Trophoblast cell (in vitro differentiated cells and primary cell): ENCODE results near the gene STON2.

Experiments used
- DNase-seq, 2 donors: peaks; one replicate each; pipeline ENCODE4 v3.0.0-alpha.2; 2016
- H2AFZ ChIP-seq: 2 replicates; pipeline ENCODE4 v1.6.1; 2013; ENCODE audit warnings: low read length, moderate library complexity, mild to moderate bottlenecking; ENCODE audit not compliant: insufficient read depth, poor library complexity
- H2AK5ac ChIP-seq: 2 replicates; pipeline ENCODE4 v1.6.1; 2013; ENCODE audit warnings: mild to moderate bottlenecking, low read length
- H2BK120ac ChIP-seq: 2 replicates; pipeline ENCODE4 v1.6.1; 2013; ENCODE audit warnings: low read length, mild to moderate bottlenecking, moderate library complexity; ENCODE audit not compliant: insufficient read depth, poor library complexity
- H2BK12ac ChIP-seq: 2 replicates; pipeline ENCODE4 v1.6.1; 2013; ENCODE audit warnings: mild to moderate bottlenecking, low read length, moderate library complexity
- H2BK5ac ChIP-seq: 2 replicates; pipeline ENCODE4 v1.6.1; 2013; ENCODE audit warnings: low read length, low read depth, moderate library complexity, mild to moderate bottlenecking; ENCODE audit not compliant: poor library complexity
- H3K14ac ChIP-seq: 2 replicates; pipeline ENCODE4 v1.6.1; 2013; ENCODE audit warnings: mild to moderate bottlenecking, low read length
- H3K18ac ChIP-seq: 2 replicates; pipeline ENCODE4 v1.6.1; 2013; ENCODE audit warnings: mild to moderate bottlenecking, low read length
- H3K23ac ChIP-seq: 2 replicates; pipeline ENCODE4 v1.6.1; 2013; ENCODE audit warnings: low read length
- H3K27ac ChIP-seq: 2 replicates; pipeline ENCODE4 v1.5.1; 2013; ENCODE audit warnings: low read depth, mild to moderate bottlenecking, inconsistent platforms, low read length, moderate library complexity
- H3K27me3 ChIP-seq: 2 replicates; pipeline ENCODE4 v1.6.1; 2013; ENCODE audit warnings: inconsistent platforms, mild to moderate bottlenecking, low read length, moderate library complexity; ENCODE audit not compliant: insufficient read depth
- H3K36me3 ChIP-seq, 2 experiments: 1 replicate in 1 of 2; 2 replicates in 1 of 2; pipeline ENCODE4 v1.6.1; 2013; ENCODE audit warnings: low read length in 2 of 2, mild to moderate bottlenecking in 2 of 2, moderate library complexity in 1 of 2; ENCODE audit not compliant: insufficient read depth in 2 of 2, control insufficient read depth in 1 of 2
- H3K4ac ChIP-seq: 2 replicates; pipeline ENCODE4 v1.6.1; 2013; ENCODE audit warnings: low read depth, mild to moderate bottlenecking, low read length, moderate library complexity
- H3K4me1 ChIP-seq, 2 experiments: 1 replicate in 1 of 2; 2 replicates in 1 of 2; pipeline ENCODE4 v1.6.1; 2013; ENCODE audit warnings: low read length in 2 of 2, mild to moderate bottlenecking in 2 of 2, moderate library complexity in 1 of 2; ENCODE audit not compliant: insufficient read depth in 2 of 2, control insufficient read depth in 1 of 2
- H3K4me2 ChIP-seq: 2 replicates; pipeline ENCODE4 v1.6.1; 2013; ENCODE audit warnings: inconsistent platforms, mild to moderate bottlenecking, low read length, moderate library complexity
- H3K4me3 ChIP-seq: 2 replicates; pipeline ENCODE4 v1.5.1; 2013; ENCODE audit warnings: mild to moderate bottlenecking, low read depth, low read length, inconsistent platforms
- H3K79me1 ChIP-seq: one replicate; pipeline ENCODE4 v1.6.1; 2013; ENCODE audit warnings: low read length
- H3K79me2 ChIP-seq: 2 replicates; pipeline ENCODE4 v1.6.1; 2013; ENCODE audit warnings: low read length, mild to moderate bottlenecking; ENCODE audit not compliant: control insufficient read depth, insufficient read depth, poor library complexity
- H3K9ac ChIP-seq: 2 replicates; pipeline ENCODE4 v1.6.1; 2013; ENCODE audit warnings: mild to moderate bottlenecking, low read length
- H3K9me3 ChIP-seq: 2 replicates; pipeline ENCODE4 v1.6.1; 2013; ENCODE audit warnings: low read depth, mild to moderate bottlenecking, control low read depth, inconsistent platforms, low read length; ENCODE audit not compliant: insufficient read depth
- H4K12ac ChIP-seq: 2 replicates; pipeline ENCODE4 v1.6.1; 2013; ENCODE audit warnings: low read depth, mild to moderate bottlenecking, low read length, moderate library complexity
- H4K8ac ChIP-seq: 2 replicates; pipeline ENCODE4 v1.6.1; 2013; ENCODE audit warnings: low read depth, mild to moderate bottlenecking, low read length, moderate library complexity
- H4K91ac ChIP-seq: one replicate; pipeline ENCODE4 v1.6.1; 2013; ENCODE audit warnings: low read depth, mild to moderate bottlenecking, low read length, moderate library complexity
- WGBS: extraction: QIAGEN DNeasy Blood & Tissue Kit; methylation state at CpG from one replicate; pipeline ENCODE4 v1.1.7; 2013; ENCODE audit warnings: missing lambda C conversion rate; ENCODE audit not compliant: insufficient read length, insufficient coverage; ENCODE audit errors: extremely low coverage; 5-methylcytosine and 5-hydroxymethylcytosine counted together

Gene STON2

DNA sequence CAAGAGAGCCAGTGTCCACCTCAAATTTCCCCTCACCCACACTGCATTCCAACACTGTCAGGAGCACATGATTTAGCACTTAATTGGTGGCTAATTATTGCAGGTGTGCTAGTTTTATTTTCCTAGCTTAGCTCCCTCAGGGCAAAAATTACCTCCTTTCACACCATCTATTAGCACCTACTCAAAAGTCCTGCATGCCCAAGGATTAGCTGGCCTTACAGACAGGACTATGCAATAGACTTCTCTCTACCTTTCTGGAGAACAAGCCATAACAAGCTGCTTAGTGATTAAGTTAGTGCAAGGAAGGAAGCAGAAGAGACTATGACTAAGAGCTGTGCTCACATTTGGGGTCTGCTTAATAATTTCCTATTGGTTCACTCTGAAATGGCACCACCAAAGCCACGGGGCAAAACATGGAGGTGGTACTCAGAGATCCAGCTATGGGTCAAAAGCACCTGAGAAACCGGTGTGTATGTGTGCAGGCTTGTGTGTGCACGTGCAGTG is 69.5 kb downstream of the STON2 start:
- Histone ChIP-seq H3K14ac (no peak overlapping the region), H3K18ac (no peak overlapping the region), H2BK5ac (no peak overlapping the region), H3K4ac (no peak overlapping the region), H4K12ac (no peak overlapping the region), H4K91ac (no peak overlapping the region), H3K79me2 (no peaks in the 10 kb centered on the region), H2AK5ac (no peak overlapping the region), H3K27me3 (no peaks in the 10 kb centered on the region), H2BK12ac (no peak overlapping the region), H3K9ac (no peak overlapping the region), H3K79me1 (no peaks in the 10 kb centered on the region), H3K27ac (no peak overlapping the region), H3K9me3 (no peaks in the 10 kb centered on the region), H3K4me1 (peaks cover 0 to 6% of the 10 kb centered on the region in 2 experiments), H3K4me3 (no peak overlapping the region), H2BK120ac (no peak overlapping the region), H3K36me3 (no peaks in the 10 kb centered on the region), H2AFZ (no peak overlapping the region), H3K23ac (no peak overlapping the region), H4K8ac (no peak overlapping the region), H3K4me2 (no peak overlapping the region)
- DNase-seq, result no peak
- no CpG with 5 or more reads among the region's 3 CpGs for WGBS

DNA sequence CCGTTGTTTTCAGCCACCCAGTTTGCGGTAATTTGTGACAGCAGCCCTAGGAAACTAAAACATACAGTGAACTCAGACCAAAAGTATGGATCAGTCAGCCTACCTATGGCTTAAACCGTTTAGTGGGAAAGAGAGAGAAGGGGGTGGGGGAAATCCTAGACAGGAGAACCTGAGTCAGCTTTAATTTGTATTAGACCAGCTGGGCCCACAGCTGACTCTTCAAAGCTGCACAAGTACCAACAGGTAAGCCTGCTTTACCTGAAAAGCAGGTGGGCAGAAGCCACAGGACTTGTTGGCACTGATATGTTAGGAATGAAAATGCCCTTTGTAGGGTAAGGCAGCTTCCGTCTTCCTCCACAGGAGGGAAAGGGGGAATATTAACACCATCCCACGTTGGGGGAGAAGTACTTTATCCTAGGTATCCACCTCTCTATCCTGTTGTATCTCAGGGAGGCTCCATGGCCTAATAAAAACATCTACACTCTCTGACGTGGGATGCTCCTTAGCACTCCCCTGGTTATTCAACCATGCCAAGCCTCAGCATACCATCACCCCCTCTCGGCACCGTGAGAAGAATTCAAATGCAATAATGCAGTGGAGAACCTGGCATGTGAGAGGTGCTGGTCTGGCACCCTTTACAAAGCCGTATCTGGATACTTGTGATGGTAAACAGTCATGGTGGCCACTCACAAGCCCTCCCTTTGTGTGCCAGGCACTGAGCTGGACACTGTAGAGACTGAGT is 70.3 kb downstream of the STON2 start:
- no peak for DNase-seq
- no peak overlapping the region for H3K4me2 ChIP-seq
- WGBS, result no CpG with 5 or more reads among the region's 9 CpGs

DNA sequence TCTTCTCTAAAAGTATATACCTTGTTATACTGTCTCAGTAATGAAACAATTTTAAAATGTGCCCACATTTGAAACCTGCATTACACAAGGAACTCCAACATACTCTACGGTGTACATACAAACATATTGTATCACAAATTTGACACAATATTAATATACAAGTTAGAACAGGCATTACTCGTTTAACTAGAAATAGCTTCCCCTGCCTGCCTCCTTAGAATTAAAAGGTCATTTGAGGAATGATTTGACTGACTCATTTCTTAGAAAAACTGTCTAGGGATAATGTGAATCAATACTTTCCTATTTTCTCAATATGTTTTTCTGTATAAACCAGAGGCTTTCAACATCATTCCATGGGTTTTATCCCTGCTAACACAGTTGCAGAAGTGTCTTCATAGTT is 73.7 kb downstream of the STON2 start:
- H4K12ac ChIP-seq, result no peak overlapping the region
- peaks cover 15 to 20% of the 10 kb centered on the region in 2 experiments for H3K4me1 ChIP-seq
- H3K9me3 ChIP-seq, result no peaks in the 10 kb centered on the region
- no peak overlapping the region for H2BK5ac ChIP-seq
- no peak overlapping the region for H3K4me3 ChIP-seq
- no peaks in the 10 kb centered on the region for H3K27me3 ChIP-seq
- H3K9ac ChIP-seq, result no peak overlapping the region
- no peak overlapping the region for H3K27ac ChIP-seq
- H2AK5ac ChIP-seq, result no peak overlapping the region
- no peak overlapping the region for H3K23ac ChIP-seq
- no peak overlapping the region for H2BK12ac ChIP-seq
- DNase-seq, result no peak
- no peak overlapping the region for H3K4me2 ChIP-seq
- peaks cover 0 to 2% of the 10 kb centered on the region in 2 experiments for H3K36me3 ChIP-seq
- no peak overlapping the region for H2BK120ac ChIP-seq
- H4K8ac ChIP-seq, result no peak overlapping the region
- no CpG with 5 or more reads among the region's 2 CpGs for WGBS
- H4K91ac ChIP-seq, result no peak overlapping the region
- peaks cover 7% of the 10 kb centered on the region for H3K79me2 ChIP-seq
- no peak overlapping the region for H2AFZ ChIP-seq
- H3K79me1 ChIP-seq, result peaks cover 7% of the 10 kb centered on the region
- H3K18ac ChIP-seq, result no peak overlapping the region
- no peak overlapping the region for H3K14ac ChIP-seq
- no peak overlapping the region for H3K4ac ChIP-seq

More for the DNA sequence above, 70.3 kb downstream of the STON2 start:
- Histone ChIP-seq H2BK120ac (no peak overlapping the region), H3K36me3 (no peaks in the 10 kb centered on the region), H3K4me1 (peaks cover 2 to 8% of the 10 kb centered on the region in 2 experiments), H3K4me3 (no peak overlapping the region), H2AFZ (no peak overlapping the region), H3K18ac (no peak overlapping the region), H2BK12ac (no peak overlapping the region), H3K27ac (no peak overlapping the region), H3K9me3 (no peaks in the 10 kb centered on the region), H3K79me2 (peaks cover 1% of the 10 kb centered on the region), H3K79me1 (peaks cover 2% of the 10 kb centered on the region), H3K9ac (no peak overlapping the region), H2AK5ac (no peak overlapping the region), H3K23ac (no peak overlapping the region), H3K4ac (no peak overlapping the region), H4K8ac (no peak overlapping the region), H3K14ac (no peak overlapping the region), H3K27me3 (no peaks in the 10 kb centered on the region), H2BK5ac (no peak overlapping the region), H4K91ac (no peak overlapping the region), H4K12ac (no peak overlapping the region)

DNA sequence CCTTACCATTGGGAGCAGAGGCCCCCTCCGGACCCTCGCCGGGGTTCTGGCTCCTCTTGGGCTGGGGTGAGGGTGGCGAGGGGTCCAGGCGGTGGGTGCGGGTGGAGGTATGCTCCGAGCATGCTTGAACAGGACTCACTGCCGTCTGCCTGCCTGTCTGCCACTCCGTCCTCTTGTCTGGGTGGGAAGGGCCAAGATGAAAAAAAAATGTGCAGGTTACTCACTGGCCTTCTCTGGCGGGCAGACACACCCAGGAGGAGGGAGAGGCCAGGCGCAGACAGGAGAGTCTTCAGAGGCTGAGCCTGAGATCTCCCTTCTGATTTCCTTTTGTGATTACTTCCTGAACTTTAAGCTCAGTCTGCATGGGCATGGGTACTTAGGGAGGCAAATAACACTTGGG is 76.1 kb downstream of the STON2 start:
- peaks cover 7% of the 10 kb centered on the region for H3K79me2 ChIP-seq

More for the DNA sequence above, 76.1 kb downstream of the STON2 start:
- peaks cover 15 to 22% of the 10 kb centered on the region in 2 experiments for H3K4me1 ChIP-seq
- H4K8ac ChIP-seq, result peak overlapping the region; percentile 52
- H4K12ac ChIP-seq, result no peak overlapping the region
- H4K91ac ChIP-seq, result peak overlapping the region; percentile 71
- H3K27ac ChIP-seq, result peak overlapping the region; percentile 88
- H3K79me1 ChIP-seq, result peaks cover 7% of the 10 kb centered on the region
- H3K27me3 ChIP-seq, result no peaks in the 10 kb centered on the region
- no CpG with 5 or more reads among the region's 11 CpGs for WGBS
- peaks cover 0 to 2% of the 10 kb centered on the region in 2 experiments for H3K36me3 ChIP-seq
- no peak overlapping the region for H2AFZ ChIP-seq
- H3K14ac ChIP-seq, result peak overlapping the region; percentile 10
- peak overlapping the region; percentile 33 for H3K18ac ChIP-seq
- peak overlapping the region; percentile 77 for H3K4me3 ChIP-seq
- peak overlapping the region; percentile 27 for H2BK120ac ChIP-seq
- peak overlapping the region; percentile 87 for H3K9ac ChIP-seq
- no peak overlapping the region for H3K23ac ChIP-seq
- no peak overlapping the region for H2AK5ac ChIP-seq
- DNase-seq, result peak; percentile 8 to 29
- peaks cover 2% of the 10 kb centered on the region for H3K9me3 ChIP-seq
- H2BK12ac ChIP-seq, result no peak overlapping the region
- H2BK5ac ChIP-seq, result peak overlapping the region; percentile 74
- H3K4ac ChIP-seq, result no peak overlapping the region
- H3K4me2 ChIP-seq, result peak overlapping the region; percentile 87
